ENCODE results near the gene ARL15.

ARL15 gene

GRCh38 chr5:54281960-54282692 is 28.2 kb downstream of the ARL15 start:
- no peak for DNase-seq

- DNase-seq: no peak
These were observed 30.4 kb downstream of the ARL15 start for GRCh38 chr5:54279960-54280359.

- no peak for DNase-seq
These were observed 31.2 kb downstream of the ARL15 start for GRCh38 chr5:54278979-54279717.

- DNase-seq: no peak
These were observed 32.1 kb downstream of the ARL15 start for GRCh38 chr5:54278036-54278830.

- no peak for DNase-seq
These were observed 34.3 kb downstream of the ARL15 start for GRCh38 chr5:54276048-54276447.

GRCh38 chr5:54275361-54275760 is 35.0 kb downstream of the ARL15 start:
- no peak for DNase-seq

- DNase-seq: no peak
These were observed 35.4 kb downstream of the ARL15 start for GRCh38 chr5:54274944-54275343.

- DNase-seq: no peak
These were observed 36.7 kb downstream of the ARL15 start for GRCh38 chr5:54273715-54274114.

GRCh38 chr5:54272746-54273145 is 37.6 kb downstream of the ARL15 start:
- DNase-seq: no peak

GRCh38 chr5:54270326-54270725 is 40.0 kb downstream of the ARL15 start:
- no peak for DNase-seq

- DNase-seq: no peak
These were observed 45.8 kb downstream of the ARL15 start for GRCh38 chr5:54264574-54264973.

GRCh38 chr5:54263447-54263846 is 46.9 kb downstream of the ARL15 start:
- DNase-seq: no peak

GRCh38 chr5:54261596-54261995 is 48.8 kb downstream of the ARL15 start:
- no peak for DNase-seq

- DNase-seq: no peak
These were observed 50.4 kb downstream of the ARL15 start for GRCh38 chr5:54259981-54260380.

- DNase-seq: no peak
These were observed 51.3 kb downstream of the ARL15 start for GRCh38 chr5:54259090-54259489.

GRCh38 chr5:54257366-54258118 is 52.8 kb downstream of the ARL15 start:
- DNase-seq: no peak

GRCh38 chr5:54254482-54255198 is 55.7 kb downstream of the ARL15 start:
- no peak for DNase-seq

- DNase-seq: no peak
These were observed 58.4 kb downstream of the ARL15 start for GRCh38 chr5:54251981-54252380.

- DNase-seq: no peak
These were observed 61.0 kb downstream of the ARL15 start for GRCh38 chr5:54249210-54250028.

GRCh38 chr5:54247226-54247625 is 63.1 kb downstream of the ARL15 start:
- DNase-seq: no peak

GRCh38 chr5:54243483-54244080 is 66.8 kb downstream of the ARL15 start:
- DNase-seq: peak; percentile 16

Data from activated CD4-positive, alpha-beta T cell treated with anti-CD3 and anti-CD28 coated beads, Interleukin-10, Interleukin-2, amounts not matched to agents 100 ng/mL and 50 ng/mL, durations not matched to agents 16 hours and 8 hours (primary cell).